ENCODE measurements around the gene PECR.
A peak's percentile ranks its signal among the peaks of the same experiment; 100 is the strongest.

- TF ChIP-seq POLR2A (IDR thresholded peaks at IDR 0.05; ENCODE audit: low read depth, low read length) (no peak), POLR2AphosphoS5 (IDR thresholded peaks at IDR 0.05; ENCODE audit: low read depth, low read length) (peak; percentile 49; the same call in 1 of the 2 replicates), PAX5 (IDR thresholded peaks at IDR 0.05; ENCODE audit: insufficient read depth, low read length, severe bottlenecking) (peak; percentile 7), TAF1 (IDR thresholded peaks at IDR 0.05; ENCODE audit: low read depth, low read length) (peak; percentile 52; the same call in 1 of the 2 replicates)
Observed at GRCh38 chr2:216057688-216058193, 23.9 kb downstream of the PECR start.
